Ishikawa (cell line): ENCODE measurements around the gene TMOD1.

Source experiments
- CEBPB ChIP-seq: IDR thresholded peaks from 2 replicates; pipeline ENCODE4 v1.6.1; 2012
- CREB1 ChIP-seq: IDR thresholded peaks from 2 replicates; pipeline ENCODE4 v1.6.1; 2012; ENCODE audit warnings: low read depth
- EGR1 ChIP-seq: IDR thresholded peaks from 2 replicates; pipeline ENCODE4 v1.6.1; 2012
- EP300 ChIP-seq: IDR thresholded peaks from 2 replicates; pipeline ENCODE4 v1.6.1; 2012; ENCODE audit warnings: borderline replicate concordance
- FOXM1 ChIP-seq: IDR thresholded peaks from 2 replicates; pipeline ENCODE4 v1.6.1; 2012; ENCODE audit warnings: low read depth, borderline replicate concordance
- MAX ChIP-seq: IDR thresholded peaks from 2 replicates; pipeline ENCODE4 v1.6.1; 2012
- NFIC ChIP-seq: IDR thresholded peaks from 2 replicates; pipeline ENCODE4 v1.6.1; 2012
- RAD21 ChIP-seq: IDR thresholded peaks from 2 replicates; pipeline ENCODE4 v1.6.1; 2012; ENCODE audit warnings: low read depth
- REST ChIP-seq: IDR thresholded peaks from 2 replicates; pipeline ENCODE4 v1.6.1; 2012; ENCODE audit warnings: low read depth, mild to moderate bottlenecking
- TAF1 ChIP-seq: IDR thresholded peaks from 2 replicates; pipeline ENCODE4 v1.6.1; 2012; ENCODE audit warnings: low read depth, mild to moderate bottlenecking
- TCF12 ChIP-seq: IDR thresholded peaks from 2 replicates; pipeline ENCODE4 v1.6.1; 2012; ENCODE audit warnings: low read depth
- TEAD4 ChIP-seq: IDR thresholded peaks from 2 replicates; pipeline ENCODE4 v1.6.1; 2012
- USF1 ChIP-seq: IDR thresholded peaks from 2 replicates; pipeline ENCODE4 v1.6.1; 2012
- YY1 ChIP-seq: IDR thresholded peaks from 2 replicates; pipeline ENCODE4 v1.6.1; 2012; ENCODE audit warnings: low read depth
- ZBTB7A ChIP-seq: IDR thresholded peaks from 2 replicates; pipeline ENCODE4 v1.6.1; 2012; ENCODE audit warnings: low read depth

Gene TMOD1

GRCh38 chr9:97484134-97484533 is 17.3 kb upstream of the TMOD1 start:
- TF ChIP-seq TEAD4: no peak
- TF ChIP-seq YY1: no peak
- TF ChIP-seq USF1: no peak
- TF ChIP-seq TCF12: no peak
- no peak for TF ChIP-seq MAX
- TF ChIP-seq TAF1: no peak
- TF ChIP-seq EP300: no peak
- no peak for TF ChIP-seq ZBTB7A
- no peak for TF ChIP-seq NFIC
- TF ChIP-seq FOXM1: no peak
- TF ChIP-seq REST: no peak
- no peak for TF ChIP-seq EGR1
- TF ChIP-seq RAD21: no peak
- TF ChIP-seq CEBPB: no peak
- no peak for TF ChIP-seq CREB1

GRCh38 chr9:97487107-97487506 is 14.4 kb upstream of the TMOD1 start:
- TF ChIP-seq EP300: no peak
- TF ChIP-seq RAD21: peak; percentile 32; the same call in 1 of the 2 replicates

GRCh38 chr9:97487861-97488260 is 13.6 kb upstream of the TMOD1 start:
- TF ChIP-seq CEBPB (no peak), FOXM1 (no peak), YY1 (no peak), USF1 (no peak), EGR1 (no peak), TAF1 (no peak), ZBTB7A (no peak), RAD21 (no peak), TCF12 (no peak), MAX (no peak), CREB1 (no peak), TEAD4 (no peak), EP300 (no peak), NFIC (no peak), REST (no peak)

GRCh38 chr9:97491216-97491999 is 10.1 kb upstream of the TMOD1 start:
- TF ChIP-seq RAD21 (no peak), ZBTB7A (no peak), REST (no peak), YY1 (no peak), EP300 (no peak), TCF12 (no peak)

- TF ChIP-seq FOXM1: no peak
- no peak for TF ChIP-seq EP300
- no peak for TF ChIP-seq TEAD4
- TF ChIP-seq EGR1: no peak
- TF ChIP-seq RAD21: no peak
- TF ChIP-seq CREB1: no peak
- TF ChIP-seq NFIC: no peak
- TF ChIP-seq USF1: no peak
- no peak for TF ChIP-seq MAX
- TF ChIP-seq YY1: no peak
- TF ChIP-seq REST: no peak
Measured at GRCh38 chr9:97500263-97500662, 1.2 kb upstream of the TMOD1 start.
